OCI-M2 (cell line): ENCODE data around the gene KCNN4.

Source experiments
- DNase-seq: peaks from one replicate; lab custom pipeline; 2025; ENCODE audit not compliant: unreplicated experiment; lab: John Stamatoyannopoulos, UW

KCNN4 gene

DNA sequence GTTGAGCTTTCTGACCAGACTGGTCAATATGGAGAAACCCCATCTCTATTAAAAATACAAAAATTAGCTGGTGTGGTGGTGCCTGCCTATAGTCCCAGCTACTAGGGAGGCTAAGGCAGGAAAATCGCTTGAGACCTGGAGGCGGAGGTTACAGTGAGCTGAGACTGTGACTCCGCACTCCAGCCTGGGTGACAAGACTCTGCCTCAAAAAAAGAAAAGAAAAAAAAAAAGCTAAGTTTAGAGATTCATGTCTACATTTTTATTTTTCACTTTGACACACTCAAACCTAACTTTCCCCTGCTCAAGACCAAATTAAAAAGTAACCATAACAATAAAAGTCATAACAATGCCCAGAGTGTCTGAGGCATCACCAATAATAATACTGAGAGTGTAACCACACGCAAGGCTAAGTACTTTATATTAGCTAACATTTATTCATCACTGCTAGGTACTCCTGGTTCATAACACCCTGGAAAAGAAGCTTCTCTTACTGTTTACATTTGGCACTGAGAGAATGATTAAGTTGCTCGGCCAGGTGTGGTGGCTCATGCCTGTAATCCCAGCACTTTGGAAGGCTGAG lies 59.2 kb downstream of the KCNN4 start:
- no peak for DNase-seq

DNA sequence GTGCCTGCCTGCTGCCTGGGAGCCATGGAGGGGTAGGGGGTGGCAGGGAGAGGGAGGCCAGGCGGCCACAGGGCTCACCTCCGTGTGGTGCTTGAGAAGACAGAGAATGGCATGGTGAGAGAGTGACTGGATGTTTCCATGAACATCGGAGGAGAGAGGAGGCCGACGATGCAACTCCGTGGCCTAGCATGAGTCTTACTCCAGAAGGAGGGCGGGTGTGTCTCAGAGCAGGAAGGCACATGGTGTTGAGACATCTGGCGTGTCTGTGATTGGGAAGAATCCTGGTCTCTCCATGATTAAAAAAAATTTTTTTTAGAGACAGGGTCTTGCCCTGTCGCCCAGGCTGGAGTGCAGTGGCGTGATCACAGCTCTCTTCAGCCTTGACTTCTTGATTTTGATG lies 59.8 kb downstream of the KCNN4 start:
- no peak for DNase-seq

DNA sequence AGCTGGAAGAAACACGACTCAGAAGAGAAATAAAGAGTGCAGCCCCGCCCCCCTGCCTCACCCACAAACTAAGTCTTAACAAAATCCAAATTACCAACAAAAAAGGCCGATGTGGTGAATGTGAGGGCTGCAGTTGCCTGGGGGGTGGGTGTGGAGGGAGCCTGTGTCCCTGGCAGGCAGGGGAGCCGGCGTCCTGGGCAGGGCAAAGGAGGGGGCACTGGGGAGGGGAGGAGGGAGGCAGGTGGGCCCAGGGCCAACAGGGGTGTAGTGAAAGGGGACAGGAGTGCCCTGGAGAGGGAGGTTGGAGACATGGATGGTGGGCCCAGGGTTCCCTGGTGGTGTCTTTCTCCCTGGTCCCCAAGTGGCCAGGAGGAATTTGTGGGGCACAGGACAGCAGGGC lies 60.9 kb downstream of the KCNN4 start:
- no peak for DNase-seq

DNA sequence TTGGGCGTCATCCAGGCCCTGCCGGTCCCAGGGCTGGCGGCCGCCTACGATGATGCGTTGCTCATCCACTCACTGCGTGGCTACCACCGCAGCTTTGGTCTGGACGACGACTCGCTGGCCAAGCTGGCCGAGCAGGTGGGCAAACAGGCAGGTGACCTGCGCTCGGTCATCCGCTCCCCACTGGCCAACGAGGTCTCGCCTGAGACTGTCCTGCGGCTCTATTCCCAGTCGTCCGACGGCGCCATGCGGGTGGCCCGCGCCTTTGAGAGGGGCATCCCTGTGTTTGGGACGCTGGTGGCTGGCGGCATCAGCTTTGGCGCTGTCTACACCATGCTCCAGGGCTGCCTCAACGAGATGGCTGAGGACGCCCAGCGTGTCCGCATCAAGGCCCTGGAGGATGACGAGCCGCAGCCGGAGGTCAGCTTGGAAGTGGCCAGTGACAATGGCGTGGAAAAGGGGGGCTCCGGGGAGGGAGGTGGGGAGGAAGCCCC lies 61.4 kb downstream of the KCNN4 start:
- DNase-seq: no peak

DNA sequence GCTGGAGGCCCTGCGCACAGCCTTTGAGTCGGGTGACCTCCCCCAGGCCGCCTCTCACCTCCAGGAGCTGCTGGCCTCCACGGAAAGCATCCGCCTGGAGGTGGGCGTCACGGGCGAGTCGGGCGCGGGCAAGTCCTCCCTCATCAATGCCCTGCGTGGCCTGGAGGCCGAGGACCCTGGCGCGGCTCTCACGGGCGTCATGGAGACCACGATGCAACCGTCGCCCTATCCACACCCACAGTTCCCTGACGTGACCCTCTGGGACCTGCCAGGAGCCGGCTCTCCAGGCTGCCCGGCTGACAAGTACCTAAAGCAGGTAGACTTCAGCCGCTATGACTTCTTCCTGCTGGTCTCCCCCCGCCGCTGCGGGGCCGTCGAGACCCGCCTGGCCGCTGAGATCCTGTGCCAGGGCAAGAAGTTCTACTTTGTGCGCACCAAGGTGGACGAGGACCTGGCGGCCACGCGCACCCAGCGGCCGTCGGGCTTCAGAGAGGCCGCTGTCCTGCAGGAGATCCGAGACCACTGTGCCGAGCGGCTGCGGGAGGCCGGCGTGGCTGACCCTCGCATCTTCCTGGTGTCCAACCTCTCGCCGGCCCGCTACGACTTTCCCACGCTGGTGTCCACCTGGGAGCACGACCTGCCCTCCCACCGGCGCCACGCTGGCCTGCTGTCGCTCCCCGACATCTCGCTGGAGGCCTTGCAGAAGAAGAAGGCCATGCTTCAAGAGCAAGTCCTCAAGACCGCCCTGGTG lies 62.0 kb downstream of the KCNN4 start:
- no peak for DNase-seq
